Prostate gland (tissue), 2 donors: ENCODE results near the gene ALOX5AP. TPM values are rescaled to one million over a fixed set of nuclear protein-coding genes. Genes with fewer than 3 reads are reported as not detected.

ENCODE experiments used
- DNase-seq: peaks from one replicate; pipeline ENCODE4 v3.0.0-alpha.2; 2019; ENCODE audit warnings: low spot score
- H3K27ac ChIP-seq, 2 donors: fragments of 200-600 bp; sonication (generic); 2 replicates each; pipeline ENCODE4 v1.5.1; 2017 to 2019
- H3K27me3 ChIP-seq: fragments of 200-600 bp; sonication (generic); replicated peaks from 2 replicates; pipeline ENCODE4 v1.5.1; 2019; ENCODE audit not compliant: insufficient read depth
- H3K36me3 ChIP-seq, 2 donors: fragments of 200-600 bp; sonication (generic); 1 replicate in 1 of 2; 2 replicates in 1 of 2; pipeline versions ENCODE4 v1.5.1 to v1.8.1; 2017 to 2019
- H3K4me1 ChIP-seq: fragments of 200-600 bp; sonication (generic); replicated peaks from 2 replicates; pipeline ENCODE4 v1.5.1; 2019
- H3K4me3 ChIP-seq, 2 donors: fragments of 200-600 bp; sonication (generic); 2 replicates each; pipeline ENCODE4 v1.5.1; 2017 to 2019
- H3K9me3 ChIP-seq: fragments of 200-600 bp; sonication (generic); 2 replicates; pipeline ENCODE4 v1.5.1; 2017
- CTCF ChIP-seq, 4 experiments: fragments of 200-600 bp in 2 of 4; fragments of 450-650 bp in 2 of 4; sonication (generic) in 2 of 4; IDR thresholded peaks; 1 replicate in 3 of 4; 2 replicates in 1 of 4; pipeline ENCODE4 v1.5.1; 2016 to 2019; ENCODE audit warnings: antibody characterized with exemption in 4 of 4, mild to moderate bottlenecking in 2 of 4, moderate library complexity in 2 of 4
- POLR2A ChIP-seq: fragments of 450-650 bp; IDR thresholded peaks from one replicate; pipeline ENCODE4 v1.6.1; 2016; ENCODE audit warnings: antibody characterized with exemption, mild to moderate bottlenecking
- POLR2AphosphoS5 ChIP-seq: sonication (generic); formaldehyde crosslinking; IDR thresholded peaks from one replicate; pipeline ENCODE4 v1.6.1; 2017; ENCODE audit warnings: antibody characterized with exemption
- WGBS: methylation state at CpG from one replicate; pipeline ENCODE4 v1.1.5; 2018; 5-methylcytosine and 5-hydroxymethylcytosine counted together
- intact Hi-C: fragments of 100-400 bp; cut with DNase I; formaldehyde crosslinking; loops from one replicate; pipeline ENCODE4 v1.14.2; 2022
- total RNA-seq, 2 donors: library from RNA; depleted of rRNA; stranded (reverse); fragments of >200 nt; gene quantifications; one replicate each; pipeline ENCODE4 v1.1.0, GENCODE V29; 2016

The ALOX5AP gene
- total RNA-seq, 2 donors from 2014 or later = 7.3 to 20.6 TPM

- TF ChIP-seq CTCF (IDR thresholded peaks at IDR 0.05) = no peak
- no peak for TF ChIP-seq POLR2A
- TF ChIP-seq POLR2AphosphoS5 = no peak
- Histone ChIP-seq H3K27ac (no peak overlapping the region), H3K9me3 (no peaks in the 10 kb centered on the region), H3K36me3 (no peaks in the 10 kb centered on the region), H3K4me3 (no peak overlapping the region), H3K27me3 (no peaks in the 10 kb centered on the region), H3K4me1 (no peaks in the 10 kb centered on the region)
- DNase-seq = no peak
- 61% methylated on average over 2 of the region's 2 CpGs for WGBS
- intact Hi-C loops = loop anchor here (10.0 kb wide), 1 partner anchor 46 kb away; no protein-coding TSS in a partner anchor
Observed at GRCh38 chr13:30748717-30749116, 13.4 kb downstream of the ALOX5AP start.

GRCh38 chr13:30750036-30750435 is 14.7 kb downstream of the ALOX5AP start:
- Histone ChIP-seq H3K36me3 (no peaks in the 10 kb centered on the region), H3K27me3 (no peaks in the 10 kb centered on the region), H3K27ac (no peak overlapping the region), H3K4me1 (no peaks in the 10 kb centered on the region), H3K4me3 (no peak overlapping the region), H3K9me3 (no peaks in the 10 kb centered on the region)
- 65% methylated on average over 4 of the region's 4 CpGs for WGBS
- intact Hi-C loops = no loop called here
- DNase-seq = no peak
- TF ChIP-seq POLR2AphosphoS5 (no peak), POLR2A (no peak), CTCF (IDR thresholded peaks at IDR 0.05) (no peak)

DNA sequence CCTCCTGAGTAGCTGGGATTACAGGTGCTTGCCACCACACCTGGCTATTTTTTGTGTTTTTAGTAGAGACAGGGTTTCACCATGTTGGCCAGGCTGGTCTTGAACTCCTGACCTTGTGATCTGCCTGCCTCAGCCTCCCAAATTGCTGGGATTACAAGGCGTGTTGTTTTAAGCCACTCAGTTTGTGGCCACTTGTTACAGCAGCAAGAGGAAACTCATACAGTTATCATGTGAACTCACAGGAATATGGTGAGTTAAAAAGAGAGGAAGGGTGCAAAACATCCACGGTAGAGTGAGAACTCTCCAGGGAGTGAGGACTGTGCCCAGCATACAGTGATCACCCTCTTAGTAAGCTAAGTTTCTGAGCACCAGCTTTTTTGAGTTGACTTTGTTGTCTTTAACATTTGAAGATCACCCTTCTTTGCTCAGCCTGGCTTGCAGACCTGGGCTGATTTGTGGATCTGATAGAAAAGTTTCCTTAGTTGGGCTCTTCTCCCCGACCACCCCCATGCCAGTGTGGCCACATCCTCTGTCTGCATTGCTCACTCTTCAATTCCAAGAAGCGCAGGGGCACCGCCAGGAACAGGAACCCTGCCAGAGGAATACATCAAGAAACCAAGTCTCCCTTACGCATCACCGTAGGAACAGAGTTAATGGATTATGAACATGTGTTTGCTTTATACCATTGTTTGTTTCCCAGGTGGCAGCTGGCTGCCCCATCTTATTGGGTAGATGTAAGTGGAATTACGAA is 16.0 kb downstream of the ALOX5AP start:
- Histone ChIP-seq H3K27ac (no peak overlapping the region), H3K4me1 (no peaks in the 10 kb centered on the region), H3K4me3 (no peak overlapping the region), H3K9me3 (no peaks in the 10 kb centered on the region), H3K36me3 (no peaks in the 10 kb centered on the region), H3K27me3 (no peaks in the 10 kb centered on the region)
- intact Hi-C loops = no loop called here
- TF ChIP-seq CTCF (IDR thresholded peaks at IDR 0.05) (no peak), POLR2A (no peak), POLR2AphosphoS5 (no peak)
- 87% methylated on average over 8 of the region's 8 CpGs for WGBS
- no peak for DNase-seq

- Histone ChIP-seq H3K4me3 (no peak overlapping the region), H3K27ac (no peak overlapping the region), H3K4me1 (no peaks in the 10 kb centered on the region), H3K9me3 (no peaks in the 10 kb centered on the region), H3K27me3 (no peaks in the 10 kb centered on the region), H3K36me3 (no peaks in the 10 kb centered on the region)
- intact Hi-C loops = no loop called here
- 77% methylated on average over 11 of the region's 11 CpGs for WGBS
- TF ChIP-seq CTCF (IDR thresholded peaks at IDR 0.05) = no peak
- DNase-seq = no peak
Observed at GRCh38 chr13:30752201-30752797, 17.0 kb downstream of the ALOX5AP start.
